Gastrocnemius medialis (tissue), 4 donors: Measurements from ENCODE around the gene PPP2R2C. TPM values are rescaled to one million over a fixed set of nuclear protein-coding genes. Genes with fewer than 3 reads are reported as not detected.

Experiments
- ATAC-seq, 2 donors: fragments of 150-250 bp; one replicate each; pipeline ENCODE4 v1.9.1; 2016
- DNase-seq, 2 donors: peaks; one replicate each; pipeline ENCODE4 v3.0.0-alpha.2; 2019
- H3K27ac ChIP-seq, 4 donors: fragments of 200-600 bp; sonication (generic); 1 replicate in 1 of 4; 2 replicates in 3 of 4; pipeline ENCODE4 v1.5.1; 2016 to 2018; ENCODE audit warnings: mild to moderate bottlenecking in 2 of 4, moderate library complexity in 1 of 4
- H3K27me3 ChIP-seq, 3 donors: fragments of 200-600 bp; sonication (generic) in 2 of 3; 1 replicate in 1 of 3; 2 replicates in 2 of 3; pipeline versions ENCODE4 v1.5.1 to v1.6.0; 2016 to 2019; ENCODE audit warnings: mild to moderate bottlenecking in 1 of 3, moderate library complexity in 1 of 3
- H3K36me3 ChIP-seq, 2 donors: fragments of 200-600 bp; sonication (generic) in 1 of 2; one replicate each; pipeline ENCODE4 v1.5.1; 2017 to 2018
- H3K4me1 ChIP-seq, 2 donors: fragments of 200-600 bp; sonication (generic) in 1 of 2; one replicate each; pipeline ENCODE4 v1.5.1; 2016 to 2017; ENCODE audit warnings: mild to moderate bottlenecking in 2 of 2
- H3K4me3 ChIP-seq, 4 donors: fragments of 200-600 bp; sonication (generic) in 3 of 4; 1 replicate in 1 of 4; 2 replicates in 3 of 4; pipeline ENCODE4 v1.5.1; 2016 to 2019; ENCODE audit warnings: mild to moderate bottlenecking in 2 of 4
- H3K9me3 ChIP-seq, 3 donors: fragments of 200-600 bp; sonication (generic) in 2 of 3; 1 replicate in 1 of 3; 2 replicates in 2 of 3; pipeline ENCODE4 v1.5.1; 2016 to 2019
- CTCF ChIP-seq, 5 experiments: fragments of 450-650 bp in 3 of 5; fragments of 200-600 bp in 2 of 5; sonication (generic) in 2 of 5; IDR thresholded peaks in 4 of 5; conservative IDR thresholded peaks in 1 of 5; 1 replicate in 4 of 5; 2 replicates in 1 of 5; pipeline ENCODE4 v1.5.1; 2016 to 2019; ENCODE audit warnings: antibody characterized with exemption in 5 of 5, mild to moderate bottlenecking in 3 of 5, moderate library complexity in 3 of 5
- POLR2A ChIP-seq, 2 donors: fragments of 450-650 bp; IDR thresholded peaks; one replicate each; pipeline ENCODE4 v1.6.1; 2017; ENCODE audit warnings: antibody characterized with exemption in 2 of 2, mild to moderate bottlenecking in 2 of 2, moderate library complexity in 2 of 2
- in situ Hi-C, 4 donors: fragments of 200-750 bp; cut with MboI; loops; one replicate each; pipeline versions ENCODE4 v1.15.0 to v1.8.0; 2017; ENCODE audit warnings: low sequenced_read_pairs in 4 of 4
- intact Hi-C: fragments of 100-400 bp; cut with DNase I; formaldehyde crosslinking; loops from one replicate; pipeline ENCODE4 v1.15.1; 2023; ENCODE audit warnings: low total_unique reads
- total RNA-seq, 4 donors: library from RNA; depleted of rRNA; stranded (reverse); fragments of >200 nt; gene quantifications; one replicate each; pipeline versions ENCODE4 v1.1.0 to v1.2.3, GENCODE V29; 2016

The PPP2R2C gene
- total RNA-seq, 4 donors from 2014 or later, result 0.44 to 2.7 (median 0.62) TPM

GRCh38 chr4:6282314-6282771, 190.1 kb downstream of the PPP2R2C start:
- in situ Hi-C loops, result no loop called here
- no peaks in the 10 kb centered on the region for H3K4me1 ChIP-seq
- H3K27me3 ChIP-seq, result no peaks in the 10 kb centered on the region
- no peak overlapping the region for H3K4me3 ChIP-seq
- ATAC-seq (no peak), DNase-seq (no peak)
- no peaks in the 10 kb centered on the region for H3K9me3 ChIP-seq
- no peak overlapping the region for H3K27ac ChIP-seq
- TF ChIP-seq POLR2A (IDR thresholded peaks at IDR 0.05) (no peak), CTCF (IDR thresholded peaks at IDR 0.05 in 4 of 5, conservative IDR thresholded peaks at IDR 0.05 in 1 of 5) (no peak)
- H3K36me3 ChIP-seq, result peaks cover 0 to 5% of the 10 kb centered on the region in 2 donors
- intact Hi-C loops, result no loop called here

DNA sequence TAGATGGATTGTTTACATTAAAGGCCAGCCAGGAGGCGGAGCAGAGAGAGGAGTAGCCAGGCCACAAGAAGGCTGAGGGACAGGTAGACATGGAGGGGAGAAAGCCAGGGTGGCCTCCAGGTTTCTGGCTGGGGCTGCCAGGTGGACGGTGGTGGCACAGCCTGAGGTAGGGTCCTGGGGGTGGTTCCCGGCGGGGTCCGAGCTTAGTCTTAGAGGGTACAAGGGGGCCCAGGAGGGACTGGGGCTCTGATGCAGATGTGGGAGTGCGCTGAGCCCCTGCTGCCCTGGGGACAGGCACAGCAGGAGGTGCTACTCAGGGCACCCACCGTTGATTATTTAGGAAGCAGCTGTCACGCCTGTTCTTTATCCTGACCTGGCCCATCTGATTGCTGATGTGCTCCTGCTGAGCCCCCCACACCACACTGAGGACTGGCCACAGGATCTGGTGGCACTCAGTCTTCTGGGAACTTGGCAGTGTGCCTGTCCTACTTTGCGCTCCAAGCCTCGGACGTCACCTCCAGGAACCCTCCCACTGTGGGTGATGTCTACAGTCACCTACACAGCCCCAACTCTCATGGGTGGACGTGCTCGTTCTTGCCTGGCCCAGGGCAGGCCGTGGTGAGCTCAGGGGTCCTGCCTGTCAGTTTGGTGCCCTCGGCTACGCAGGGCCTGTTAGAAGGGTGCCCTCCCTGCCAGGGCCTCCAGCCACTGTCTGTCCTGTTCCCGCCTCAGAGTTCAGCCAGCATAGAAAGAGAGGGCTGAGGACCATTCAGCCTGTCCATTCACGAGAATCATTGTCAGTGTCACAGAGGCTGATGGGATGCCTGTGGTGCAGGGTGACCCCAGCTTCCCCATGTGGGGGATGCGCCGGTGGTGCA, 190.7 kb downstream of the PPP2R2C start:
- no peaks in the 10 kb centered on the region for H3K9me3 ChIP-seq
- H3K4me3 ChIP-seq, result no peak overlapping the region
- ATAC-seq, result no peak
- H3K4me1 ChIP-seq, result no peaks in the 10 kb centered on the region
- H3K27me3 ChIP-seq, result no peaks in the 10 kb centered on the region
- intact Hi-C loops, result no loop called here
- H3K27ac ChIP-seq, result no peak overlapping the region
- no peak for DNase-seq
- H3K36me3 ChIP-seq, result no peaks in the 10 kb centered on the region
- in situ Hi-C loops, result no loop called here
- TF ChIP-seq CTCF (IDR thresholded peaks at IDR 0.05 in 4 of 5, conservative IDR thresholded peaks at IDR 0.05 in 1 of 5) (no peak), POLR2A (IDR thresholded peaks at IDR 0.05) (no peak)

DNA sequence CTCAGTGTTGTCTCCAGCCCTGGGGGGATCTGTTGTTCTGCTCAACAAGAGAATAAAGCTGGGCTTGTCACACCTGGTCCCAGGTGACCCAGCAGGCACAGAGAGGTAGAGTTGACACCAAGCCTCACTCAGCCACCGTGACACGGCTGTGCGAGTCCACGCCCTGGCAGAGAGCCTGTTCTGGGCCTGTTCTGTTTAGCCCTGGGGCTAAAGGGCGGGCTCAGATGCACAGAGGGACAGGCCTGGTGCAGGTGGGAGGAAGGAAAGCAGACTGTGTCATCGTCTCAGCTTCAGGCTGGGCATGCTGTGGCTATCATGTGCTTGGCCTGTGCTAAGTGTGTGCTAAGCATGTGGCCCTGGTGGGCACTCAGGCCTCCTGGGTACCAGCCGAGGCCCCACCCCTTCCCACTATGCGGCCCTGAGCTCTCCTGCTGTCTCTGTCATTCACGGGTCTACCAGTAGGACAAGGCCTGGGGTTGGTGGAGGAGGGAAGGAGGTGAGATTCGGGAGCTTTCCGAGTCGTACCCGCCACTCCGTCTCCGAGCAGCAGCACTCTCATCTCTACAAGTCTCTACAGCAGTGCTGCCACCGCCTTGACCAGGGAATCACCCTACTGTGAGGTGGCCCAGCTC, 191.9 kb downstream of the PPP2R2C start:
- no peak for ATAC-seq
- intact Hi-C loops, result no loop called here
- no peaks in the 10 kb centered on the region for H3K27me3 ChIP-seq
- H3K27ac ChIP-seq, result no peak overlapping the region
- no peaks in the 10 kb centered on the region for H3K9me3 ChIP-seq
- DNase-seq, result no peak
- TF ChIP-seq CTCF (IDR thresholded peaks at IDR 0.05 in 4 of 5, conservative IDR thresholded peaks at IDR 0.05 in 1 of 5), result no peak
- no peak for TF ChIP-seq POLR2A (IDR thresholded peaks at IDR 0.05)
- no peak overlapping the region for H3K4me3 ChIP-seq
- in situ Hi-C loops, result no loop called here
- H3K4me1 ChIP-seq, result no peaks in the 10 kb centered on the region
- no peaks in the 10 kb centered on the region for H3K36me3 ChIP-seq

DNA sequence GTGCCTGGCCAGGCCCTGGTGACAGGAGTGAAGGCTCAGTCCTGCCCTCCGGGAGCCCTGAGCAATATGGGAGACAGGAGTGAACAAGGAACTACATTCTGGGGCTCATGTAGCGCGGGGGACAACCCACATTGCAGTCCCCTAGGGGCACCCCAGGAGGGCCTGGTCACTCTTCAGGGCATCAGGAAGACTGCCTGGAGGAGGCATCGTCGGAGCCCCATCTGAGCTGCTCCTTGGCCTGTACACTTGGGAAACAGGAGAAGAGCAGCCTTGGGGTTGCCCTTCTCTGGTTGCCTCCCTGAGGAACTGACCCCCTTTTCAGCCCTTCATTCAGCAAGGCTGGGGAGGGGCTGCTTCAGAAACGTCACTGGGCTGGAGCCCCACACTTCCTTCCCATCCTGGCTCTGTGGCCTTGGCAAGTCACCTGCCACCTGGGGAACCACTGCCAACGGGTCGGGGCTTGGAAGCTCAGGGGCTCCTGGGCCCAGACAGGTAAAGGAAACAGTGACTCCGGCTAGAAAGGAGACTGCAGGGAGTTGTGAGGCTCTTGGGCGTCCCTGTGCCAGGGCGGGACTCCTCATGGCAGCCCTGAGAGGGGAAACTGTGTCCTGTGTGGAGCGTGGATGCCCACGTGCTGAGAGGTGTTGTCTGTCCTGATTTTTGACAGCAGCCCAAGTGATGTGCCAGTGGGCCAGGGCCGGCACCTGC, 192.7 kb downstream of the PPP2R2C start:
- Histone ChIP-seq H3K36me3 (no peaks in the 10 kb centered on the region), H3K4me1 (no peaks in the 10 kb centered on the region), H3K4me3 (no peak overlapping the region), H3K9me3 (no peaks in the 10 kb centered on the region), H3K27ac (no peak overlapping the region), H3K27me3 (no peaks in the 10 kb centered on the region)
- in situ Hi-C loops, result no loop called here
- intact Hi-C loops, result no loop called here
- DNase-seq (no peak), ATAC-seq (no peak)
- TF ChIP-seq CTCF (IDR thresholded peaks at IDR 0.05 in 4 of 5, conservative IDR thresholded peaks at IDR 0.05 in 1 of 5) (no peak), POLR2A (IDR thresholded peaks at IDR 0.05) (no peak)
